ENCODE data around the gene KCNAB1. TPM values are rescaled to one million over a fixed set of nuclear protein-coding genes. Genes with fewer than 3 reads are reported as not detected.

The KCNAB1 gene
- total RNA-seq, 4 donors from 2014 or later = 0.20 to 3.0 (median 1.6) TPM

GRCh38 chr3:156317462-156318074 lies 197.2 kb downstream of the KCNAB1 start:
- Histone ChIP-seq H3K4me1 (no peaks in the 10 kb centered on the region), H3K36me3 (no peaks in the 10 kb centered on the region), H3K27me3 (no peaks in the 10 kb centered on the region), H3K27ac (no peak overlapping the region), H3K9me3 (no peaks in the 10 kb centered on the region), H3K4me3 (no peak overlapping the region)
- TF ChIP-seq EP300 (IDR thresholded peaks at IDR 0.05; ENCODE audit: low read depth) (no peak), CTCF (IDR thresholded peaks at IDR 0.05) (no peak), POLR2AphosphoS5 (IDR thresholded peaks at IDR 0.05) (no peak), POLR2A (IDR thresholded peaks at IDR 0.05) (no peak)
- no peak for DNase-seq
- in situ Hi-C loops (cut with MboI; ENCODE audit: low pct_ligation_motif_present in 1 of 4, low pct_unique_long_range_greater_than_20kb in 1 of 4, low sequenced_read_pairs in 3 of 4) = no loop called here
- intact Hi-C loops (cut with DNase I; ENCODE audit: low total_unique reads) = no loop called here
- WGBS, 2 donors (ENCODE audit: low coverage in 1 of 2) = 49 to 58% methylated on average over 4 of the region's 4 CpGs

GRCh38 chr3:156321945-156322344 lies 201.6 kb downstream of the KCNAB1 start:
- 38 to 70% methylated on average over 1 to 4 of the region's 4 CpGs for WGBS, 2 donors (ENCODE audit: low coverage in 1 of 2)
- Histone ChIP-seq H3K4me3 (no peak overlapping the region), H3K27me3 (no peaks in the 10 kb centered on the region), H3K4me1 (no peaks in the 10 kb centered on the region), H3K36me3 (no peaks in the 10 kb centered on the region), H3K27ac (no peak overlapping the region), H3K9me3 (no peaks in the 10 kb centered on the region)
- no peak for TF ChIP-seq POLR2A (IDR thresholded peaks at IDR 0.05)
- TF ChIP-seq CTCF (IDR thresholded peaks at IDR 0.05) = no peak
- TF ChIP-seq POLR2AphosphoS5 (IDR thresholded peaks at IDR 0.05) = no peak
- TF ChIP-seq EP300 (IDR thresholded peaks at IDR 0.05; ENCODE audit: low read depth) = no peak
- in situ Hi-C loops (cut with MboI; ENCODE audit: low pct_ligation_motif_present in 1 of 4, low pct_unique_long_range_greater_than_20kb in 1 of 4, low sequenced_read_pairs in 3 of 4) (no loop called here), intact Hi-C loops (cut with DNase I; ENCODE audit: low total_unique reads) (no loop called here)
- no peak for DNase-seq

- Histone ChIP-seq H3K27me3 (no peaks in the 10 kb centered on the region), H3K36me3 (no peaks in the 10 kb centered on the region), H3K27ac (no peak overlapping the region), H3K4me3 (no peak overlapping the region), H3K4me1 (no peaks in the 10 kb centered on the region), H3K9me3 (no peaks in the 10 kb centered on the region)
- no peak for DNase-seq
- intact Hi-C loops (cut with DNase I; ENCODE audit: low total_unique reads) (no loop called here), in situ Hi-C loops (cut with MboI; ENCODE audit: low pct_ligation_motif_present in 1 of 4, low pct_unique_long_range_greater_than_20kb in 1 of 4, low sequenced_read_pairs in 3 of 4) (no loop called here)
- TF ChIP-seq CTCF (IDR thresholded peaks at IDR 0.05) = no peak
- TF ChIP-seq EP300 (IDR thresholded peaks at IDR 0.05; ENCODE audit: low read depth) = no peak
- no peak for TF ChIP-seq POLR2AphosphoS5 (IDR thresholded peaks at IDR 0.05)
- TF ChIP-seq POLR2A (IDR thresholded peaks at IDR 0.05) = no peak
- WGBS, 2 donors (ENCODE audit: low coverage in 1 of 2) = 67 to 76% methylated on average over 3 of the region's 3 CpGs
These were observed 203.1 kb downstream of the KCNAB1 start for GRCh38 chr3:156323466-156323865.

GRCh38 chr3:156330415-156330814 lies 210.0 kb downstream of the KCNAB1 start:
- no peak overlapping the region for H3K27ac ChIP-seq
- peaks cover 0 to 5% (median 2%) of the 10 kb centered on the region in 4 donors for H3K4me1 ChIP-seq
- H3K36me3 ChIP-seq = no peaks in the 10 kb centered on the region
- TF ChIP-seq POLR2AphosphoS5 (IDR thresholded peaks at IDR 0.05) (no peak), POLR2A (IDR thresholded peaks at IDR 0.05) (no peak), CTCF (IDR thresholded peaks at IDR 0.05) (no peak)
- in situ Hi-C loops (cut with MboI; ENCODE audit: low pct_ligation_motif_present in 1 of 4, low pct_unique_long_range_greater_than_20kb in 1 of 4, low sequenced_read_pairs in 3 of 4) = no loop called here
- DNase-seq = no peak
- no peaks in the 10 kb centered on the region for H3K27me3 ChIP-seq
- no peak overlapping the region for H3K4me3 ChIP-seq
- 64 to 92% methylated on average over 2 of the region's 2 CpGs for WGBS, 2 donors (ENCODE audit: low coverage in 1 of 2)
- H3K9me3 ChIP-seq = no peaks in the 10 kb centered on the region
- intact Hi-C loops (cut with DNase I; ENCODE audit: low total_unique reads) = no loop called here

All from transverse colon (tissue), 4 donors.